GM23248 (cell line): ENCODE results near the gene TRAPPC11. TPM values are rescaled to one million over a fixed set of nuclear protein-coding genes. Genes with fewer than 3 reads are reported as not detected.

Experiments
- DNase-seq: peaks from one replicate; pipeline ENCODE4 v3.0.0-alpha.2; 2015
- H2AFZ ChIP-seq: fragments of 200-600 bp; sonication (generic); 2 replicates; pipeline ENCODE4 v1.6.1; 2016; ENCODE audit warnings: antibody characterized with exemption
- H3F3A ChIP-seq: fragments of 200-600 bp; sonication (generic); 2 replicates; pipeline ENCODE4 v1.6.1; 2016; ENCODE audit warnings: mild to moderate bottlenecking, antibody characterized with exemption, mixed run types; ENCODE audit not compliant: insufficient read depth
- H3K27ac ChIP-seq: fragments of 200-600 bp; sonication (generic); 2 replicates; pipeline ENCODE4 v1.5.1; 2016; ENCODE audit warnings: mild to moderate bottlenecking
- H3K27me3 ChIP-seq: fragments of 200-600 bp; sonication (generic); replicated peaks from 2 replicates; pipeline ENCODE4 v1.6.1; 2016; ENCODE audit warnings: mild to moderate bottlenecking; ENCODE audit not compliant: insufficient read depth
- H3K36me3 ChIP-seq: fragments of 200-600 bp; sonication (generic); 2 replicates; pipeline ENCODE4 v1.6.1; 2016; ENCODE audit warnings: low read depth, mild to moderate bottlenecking
- H3K4me1 ChIP-seq: fragments of 200-600 bp; sonication (generic); 2 replicates; pipeline ENCODE4 v1.6.1; 2016; ENCODE audit warnings: mild to moderate bottlenecking; ENCODE audit not compliant: insufficient read depth
- H3K4me2 ChIP-seq: fragments of 200-600 bp; sonication (generic); one replicate; pipeline ENCODE4 v1.6.1; 2016; ENCODE audit warnings: mild to moderate bottlenecking; ENCODE audit not compliant: unreplicated experiment
- H3K4me3 ChIP-seq: fragments of 200-600 bp; sonication (generic); 2 replicates; pipeline ENCODE4 v1.5.1; 2016; ENCODE audit warnings: mild to moderate bottlenecking
- H3K79me2 ChIP-seq: fragments of 200-600 bp; sonication (generic); 2 replicates; pipeline ENCODE4 v1.6.1; 2016; ENCODE audit warnings: mild to moderate bottlenecking; ENCODE audit not compliant: insufficient read depth
- H3K9ac ChIP-seq: fragments of 200-600 bp; sonication (generic); 2 replicates; pipeline ENCODE4 v1.6.1; 2016; ENCODE audit warnings: mild to moderate bottlenecking
- H3K9me2 ChIP-seq: fragments of 200-600 bp; sonication (generic); 2 replicates; pipeline ENCODE4 v1.6.1; 2016; ENCODE audit warnings: mixed run types, mild to moderate bottlenecking, moderate library complexity; ENCODE audit not compliant: insufficient read depth
- H3K9me3 ChIP-seq: fragments of 200-600 bp; sonication (generic); one replicate; pipeline ENCODE4 v1.6.1; 2017; ENCODE audit warnings: low read depth
- H4K20me1 ChIP-seq: fragments of 200-600 bp; sonication (generic); 2 replicates; pipeline ENCODE4 v1.6.0; 2016; ENCODE audit not compliant: insufficient read depth
- EZH2 ChIP-seq: fragments of 200-600 bp; sonication (generic); IDR thresholded peaks from 2 replicates; pipeline ENCODE4 v1.6.1; 2018; ENCODE audit warnings: antibody characterized with exemption, mild to moderate bottlenecking; ENCODE audit not compliant: insufficient read depth, poor library complexity, severe bottlenecking
- EZH2phosphoT487 ChIP-seq: fragments of 200-600 bp; sonication (generic); IDR thresholded peaks from 2 replicates; pipeline ENCODE4 v1.6.1; 2018; ENCODE audit warnings: antibody characterized with exemption, moderate library complexity, mild to moderate bottlenecking, low read depth; ENCODE audit not compliant: insufficient read depth
- WGBS, 2 experiments: methylation state at CpG; one replicate each; pipeline ENCODE4 v1.1.6; 2015 to 2017; ENCODE audit warnings: low lambda C conversion rate in 2 of 2, low coverage in 1 of 2; ENCODE audit errors: missing lambda C conversion rate in 2 of 2; 5-methylcytosine and 5-hydroxymethylcytosine counted together
- in situ Hi-C: fragments of 300-500 bp; cut with MboI; formaldehyde crosslinking; loops from 2 replicates; pipeline ENCODE4 v1.15.0; 2020
- polyA plus RNA-seq: library from polyadenylated mRNA; unstranded; fragments of >200 nt; fragmentation: Nextera tagmentation; extraction: Ambion mirVana; gene quantifications from 2 replicates; pipeline ENCODE4 v1.2.1, GENCODE V29; 2016
- total RNA-seq: library from RNA; depleted of rRNA; stranded (reverse); fragments of >200 nt; shearing (Covaris generic); gene quantifications from 2 replicates; pipeline ENCODE4 v1.2.3, GENCODE V29; 2014

TRAPPC11 gene
- total and polyA plus RNA-seq, 2 experiments from 2014 or later: 17.2 to 33.9 TPM

DNA sequence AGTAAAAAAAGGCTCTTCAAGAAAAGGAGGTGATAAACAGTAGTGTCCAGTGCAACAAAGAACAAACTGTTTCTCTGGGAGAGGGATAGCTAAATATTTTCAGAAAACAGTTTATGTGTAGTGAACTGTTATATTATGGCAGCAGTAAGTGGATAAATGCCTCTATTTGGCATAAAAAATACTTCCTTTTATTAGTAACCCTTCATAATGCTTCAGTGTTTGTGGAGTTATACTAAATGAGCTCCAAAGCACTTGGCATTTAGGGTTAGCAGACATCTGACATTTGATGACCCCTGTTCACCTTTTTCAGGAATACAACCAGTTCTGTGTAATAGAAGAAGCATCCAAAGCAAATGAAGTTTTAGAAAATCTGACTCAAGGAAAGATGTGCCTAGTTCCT, 31.9 kb downstream of the TRAPPC11 start:
- no peak overlapping the region for H3K4me3 ChIP-seq
- no peaks in the 10 kb centered on the region for H4K20me1 ChIP-seq
- peaks cover 82% of the 10 kb centered on the region for H3K36me3 ChIP-seq
- H3K9me2 ChIP-seq: no peaks in the 10 kb centered on the region
- no peak overlapping the region for H3K4me2 ChIP-seq
- H3K79me2 ChIP-seq: no peaks in the 10 kb centered on the region
- H2AFZ ChIP-seq: no peak overlapping the region
- no peak overlapping the region for H3K9ac ChIP-seq
- H3K27me3 ChIP-seq: no peaks in the 10 kb centered on the region
- TF ChIP-seq EZH2phosphoT487 (no peak), EZH2 (no peak)
- no peaks in the 10 kb centered on the region for H3K4me1 ChIP-seq
- in situ Hi-C loops: no loop called here
- no peaks in the 10 kb centered on the region for H3K9me3 ChIP-seq
- no peak for DNase-seq
- H3K27ac ChIP-seq: no peak overlapping the region
- H3F3A ChIP-seq: no peaks in the 10 kb centered on the region

DNA sequence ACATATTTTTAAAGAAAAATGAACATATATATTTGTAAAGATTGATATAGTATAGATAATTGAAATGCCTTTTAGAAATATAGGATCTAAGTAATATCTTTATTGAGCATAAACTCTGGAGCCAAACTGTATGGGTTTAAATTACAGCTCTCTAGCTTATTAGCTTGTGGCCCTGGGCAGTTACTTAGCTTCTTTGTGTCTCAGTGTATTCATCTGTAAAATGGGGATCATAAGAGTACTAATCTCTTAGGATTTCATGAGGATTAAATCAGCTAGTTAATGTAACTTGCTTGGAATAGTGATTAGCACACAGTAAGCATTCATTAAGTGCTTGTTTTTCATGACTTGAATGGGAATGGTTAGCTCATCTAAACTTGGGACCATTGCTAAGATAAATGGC, 32.8 kb downstream of the TRAPPC11 start:
- H3K4me2 ChIP-seq: no peak overlapping the region
- TF ChIP-seq EZH2 (no peak), EZH2phosphoT487 (no peak)
- no peak overlapping the region for H3K27ac ChIP-seq
- H3K36me3 ChIP-seq: peaks cover 82% of the 10 kb centered on the region
- no peak overlapping the region for H3K4me3 ChIP-seq
- no peaks in the 10 kb centered on the region for H3K79me2 ChIP-seq
- no peak overlapping the region for H2AFZ ChIP-seq
- DNase-seq: no peak
- no peaks in the 10 kb centered on the region for H3K4me1 ChIP-seq
- no peaks in the 10 kb centered on the region for H3K9me3 ChIP-seq
- no peaks in the 10 kb centered on the region for H3F3A ChIP-seq
- in situ Hi-C loops: no loop called here
- H3K9ac ChIP-seq: no peak overlapping the region
- H3K27me3 ChIP-seq: no peaks in the 10 kb centered on the region
- no peaks in the 10 kb centered on the region for H4K20me1 ChIP-seq
- H3K9me2 ChIP-seq: no peaks in the 10 kb centered on the region

- Histone ChIP-seq H4K20me1 (no peaks in the 10 kb centered on the region), H3F3A (no peaks in the 10 kb centered on the region), H3K36me3 (peaks cover 82% of the 10 kb centered on the region), H3K79me2 (no peaks in the 10 kb centered on the region), H3K4me1 (no peaks in the 10 kb centered on the region), H3K4me2 (no peak overlapping the region), H3K4me3 (no peak overlapping the region), H2AFZ (no peak overlapping the region), H3K27ac (no peak overlapping the region), H3K9me2 (no peaks in the 10 kb centered on the region), H3K9me3 (no peaks in the 10 kb centered on the region), H3K9ac (no peak overlapping the region), H3K27me3 (no peaks in the 10 kb centered on the region)
- DNase-seq: no peak
- in situ Hi-C loops: no loop called here
- TF ChIP-seq EZH2 (no peak), EZH2phosphoT487 (no peak)
These were observed 39.8 kb downstream of the TRAPPC11 start for GRCh38 chr4:183698909-183699308.

DNA sequence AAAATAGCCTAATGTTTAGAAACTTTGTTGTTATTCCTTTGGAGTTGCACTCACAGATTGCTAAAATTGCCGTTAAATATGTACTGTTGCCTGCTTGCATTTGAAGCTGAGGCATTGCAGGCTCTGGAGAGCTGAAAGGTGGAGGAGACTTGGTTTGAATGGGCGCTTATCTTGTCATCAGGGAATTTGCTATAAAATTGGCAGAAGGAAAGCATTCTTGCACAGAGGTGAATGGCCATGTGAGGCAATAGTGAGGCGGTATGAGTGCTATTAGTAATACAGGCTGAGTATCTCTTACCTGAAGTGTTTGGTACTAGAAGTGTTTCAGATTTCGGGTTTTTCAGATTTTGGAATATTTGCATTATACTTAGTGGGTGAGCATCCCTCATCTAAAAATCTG, 41.3 kb downstream of the TRAPPC11 start:
- H3K36me3 ChIP-seq: peaks cover 77% of the 10 kb centered on the region
- no peak overlapping the region for H3K27ac ChIP-seq

GRCh38 chr4:183702492-183702891, 43.4 kb downstream of the TRAPPC11 start:
- TF ChIP-seq EZH2 (no peak), EZH2phosphoT487 (no peak)
- Histone ChIP-seq H3K4me2 (no peak overlapping the region), H3K79me2 (no peaks in the 10 kb centered on the region), H3K9ac (no peak overlapping the region), H2AFZ (no peak overlapping the region), H3K4me1 (no peaks in the 10 kb centered on the region), H3K9me3 (no peaks in the 10 kb centered on the region), H3K27me3 (no peaks in the 10 kb centered on the region), H3K27ac (no peak overlapping the region), H3K36me3 (peaks cover 78% of the 10 kb centered on the region), H3K4me3 (no peak overlapping the region), H3F3A (no peaks in the 10 kb centered on the region), H4K20me1 (no peaks in the 10 kb centered on the region), H3K9me2 (no peaks in the 10 kb centered on the region)
- in situ Hi-C loops: no loop called here
- no peak for DNase-seq
- WGBS, 2 experiments: 97 to 100% methylated on average over 1 of the region's 1 CpG

More for the DNA sequence above, 41.3 kb downstream of the TRAPPC11 start:
- Histone ChIP-seq H3K79me2 (no peaks in the 10 kb centered on the region), H3K4me2 (no peak overlapping the region), H2AFZ (no peak overlapping the region), H4K20me1 (no peaks in the 10 kb centered on the region), H3K4me1 (no peaks in the 10 kb centered on the region), H3K9ac (no peak overlapping the region), H3F3A (no peaks in the 10 kb centered on the region), H3K9me3 (no peaks in the 10 kb centered on the region), H3K9me2 (no peaks in the 10 kb centered on the region), H3K27me3 (no peaks in the 10 kb centered on the region), H3K4me3 (no peak overlapping the region)
- no peak for DNase-seq
- in situ Hi-C loops: no loop called here
- TF ChIP-seq EZH2: no peak
- TF ChIP-seq EZH2phosphoT487: no peak
- WGBS, 2 experiments: 94 to 97% methylated on average over 4 of the region's 4 CpGs
